Trophoblast cell (in vitro differentiated cells and primary cell): Measurements from ENCODE around the gene EXOC8.

Source experiments
- DNase-seq, 2 donors: peaks; one replicate each; pipeline ENCODE4 v3.0.0-alpha.2; 2016
- H2AFZ ChIP-seq: 2 replicates; pipeline ENCODE4 v1.6.1; 2013; ENCODE audit warnings: low read length, moderate library complexity, mild to moderate bottlenecking; ENCODE audit not compliant: insufficient read depth, poor library complexity
- H2AK5ac ChIP-seq: 2 replicates; pipeline ENCODE4 v1.6.1; 2013; ENCODE audit warnings: mild to moderate bottlenecking, low read length
- H2BK120ac ChIP-seq: 2 replicates; pipeline ENCODE4 v1.6.1; 2013; ENCODE audit warnings: low read length, mild to moderate bottlenecking, moderate library complexity; ENCODE audit not compliant: insufficient read depth, poor library complexity
- H2BK12ac ChIP-seq: 2 replicates; pipeline ENCODE4 v1.6.1; 2013; ENCODE audit warnings: mild to moderate bottlenecking, low read length, moderate library complexity
- H2BK5ac ChIP-seq: 2 replicates; pipeline ENCODE4 v1.6.1; 2013; ENCODE audit warnings: low read length, low read depth, moderate library complexity, mild to moderate bottlenecking; ENCODE audit not compliant: poor library complexity
- H3K14ac ChIP-seq: 2 replicates; pipeline ENCODE4 v1.6.1; 2013; ENCODE audit warnings: mild to moderate bottlenecking, low read length
- H3K18ac ChIP-seq: 2 replicates; pipeline ENCODE4 v1.6.1; 2013; ENCODE audit warnings: mild to moderate bottlenecking, low read length
- H3K23ac ChIP-seq: 2 replicates; pipeline ENCODE4 v1.6.1; 2013; ENCODE audit warnings: low read length
- H3K27ac ChIP-seq: 2 replicates; pipeline ENCODE4 v1.5.1; 2013; ENCODE audit warnings: low read depth, mild to moderate bottlenecking, inconsistent platforms, low read length, moderate library complexity
- H3K27me3 ChIP-seq: 2 replicates; pipeline ENCODE4 v1.6.1; 2013; ENCODE audit warnings: inconsistent platforms, mild to moderate bottlenecking, low read length, moderate library complexity; ENCODE audit not compliant: insufficient read depth
- H3K36me3 ChIP-seq, 2 experiments: 1 replicate in 1 of 2; 2 replicates in 1 of 2; pipeline ENCODE4 v1.6.1; 2013; ENCODE audit warnings: low read length in 2 of 2, mild to moderate bottlenecking in 2 of 2, moderate library complexity in 1 of 2; ENCODE audit not compliant: insufficient read depth in 2 of 2, control insufficient read depth in 1 of 2
- H3K4ac ChIP-seq: 2 replicates; pipeline ENCODE4 v1.6.1; 2013; ENCODE audit warnings: low read depth, mild to moderate bottlenecking, low read length, moderate library complexity
- H3K4me1 ChIP-seq, 2 experiments: 1 replicate in 1 of 2; 2 replicates in 1 of 2; pipeline ENCODE4 v1.6.1; 2013; ENCODE audit warnings: low read length in 2 of 2, mild to moderate bottlenecking in 2 of 2, moderate library complexity in 1 of 2; ENCODE audit not compliant: insufficient read depth in 2 of 2, control insufficient read depth in 1 of 2
- H3K4me2 ChIP-seq: 2 replicates; pipeline ENCODE4 v1.6.1; 2013; ENCODE audit warnings: inconsistent platforms, mild to moderate bottlenecking, low read length, moderate library complexity
- H3K4me3 ChIP-seq: 2 replicates; pipeline ENCODE4 v1.5.1; 2013; ENCODE audit warnings: mild to moderate bottlenecking, low read depth, low read length, inconsistent platforms
- H3K79me1 ChIP-seq: one replicate; pipeline ENCODE4 v1.6.1; 2013; ENCODE audit warnings: low read length
- H3K79me2 ChIP-seq: 2 replicates; pipeline ENCODE4 v1.6.1; 2013; ENCODE audit warnings: low read length, mild to moderate bottlenecking; ENCODE audit not compliant: control insufficient read depth, insufficient read depth, poor library complexity
- H3K9ac ChIP-seq: 2 replicates; pipeline ENCODE4 v1.6.1; 2013; ENCODE audit warnings: mild to moderate bottlenecking, low read length
- H3K9me3 ChIP-seq: 2 replicates; pipeline ENCODE4 v1.6.1; 2013; ENCODE audit warnings: low read depth, mild to moderate bottlenecking, control low read depth, inconsistent platforms, low read length; ENCODE audit not compliant: insufficient read depth
- H4K12ac ChIP-seq: 2 replicates; pipeline ENCODE4 v1.6.1; 2013; ENCODE audit warnings: low read depth, mild to moderate bottlenecking, low read length, moderate library complexity
- H4K8ac ChIP-seq: 2 replicates; pipeline ENCODE4 v1.6.1; 2013; ENCODE audit warnings: low read depth, mild to moderate bottlenecking, low read length, moderate library complexity
- H4K91ac ChIP-seq: one replicate; pipeline ENCODE4 v1.6.1; 2013; ENCODE audit warnings: low read depth, mild to moderate bottlenecking, low read length, moderate library complexity
- WGBS: extraction: QIAGEN DNeasy Blood & Tissue Kit; methylation state at CpG from one replicate; pipeline ENCODE4 v1.1.7; 2013; ENCODE audit warnings: missing lambda C conversion rate; ENCODE audit not compliant: insufficient read length, insufficient coverage; ENCODE audit errors: extremely low coverage; 5-methylcytosine and 5-hydroxymethylcytosine counted together

The EXOC8 gene

GRCh38 chr1:231376101-231376500 lies 38.4 kb upstream of the EXOC8 start:
- no peak overlapping the region for H3K4ac ChIP-seq
- no peak overlapping the region for H2BK5ac ChIP-seq
- H2AK5ac ChIP-seq, result no peak overlapping the region
- no peak overlapping the region for H4K91ac ChIP-seq
- no peaks in the 10 kb centered on the region for H3K27me3 ChIP-seq
- no peak overlapping the region for H3K4me2 ChIP-seq
- H3K79me2 ChIP-seq, result no peaks in the 10 kb centered on the region
- H3K23ac ChIP-seq, result no peak overlapping the region
- WGBS, result no CpG with 5 or more reads among the region's 4 CpGs
- no peaks in the 10 kb centered on the region for H3K9me3 ChIP-seq
- no peak overlapping the region for H3K4me3 ChIP-seq
- H4K8ac ChIP-seq, result no peak overlapping the region
- no peak overlapping the region for H2BK120ac ChIP-seq
- H3K36me3 ChIP-seq, result no peaks in the 10 kb centered on the region
- no peak overlapping the region for H3K27ac ChIP-seq
- DNase-seq, result peak; percentile 50 to 67
- no peak overlapping the region for H3K9ac ChIP-seq
- no peak overlapping the region for H3K14ac ChIP-seq
- H2AFZ ChIP-seq, result no peak overlapping the region
- H2BK12ac ChIP-seq, result no peak overlapping the region
- H3K79me1 ChIP-seq, result no peaks in the 10 kb centered on the region
- no peak overlapping the region for H3K18ac ChIP-seq
- no peaks in the 10 kb centered on the region for H3K4me1 ChIP-seq
- no peak overlapping the region for H4K12ac ChIP-seq

- Histone ChIP-seq H4K8ac (no peak overlapping the region), H3K4ac (no peak overlapping the region), H3K18ac (no peak overlapping the region), H3K27ac (no peak overlapping the region), H3K4me2 (no peak overlapping the region), H3K79me2 (no peaks in the 10 kb centered on the region), H2AK5ac (no peak overlapping the region), H3K9ac (no peak overlapping the region), H2AFZ (no peak overlapping the region), H4K12ac (no peak overlapping the region), H3K4me1 (no peaks in the 10 kb centered on the region), H3K9me3 (no peaks in the 10 kb centered on the region), H3K36me3 (no peaks in the 10 kb centered on the region), H3K27me3 (no peaks in the 10 kb centered on the region), H3K4me3 (no peak overlapping the region), H2BK12ac (no peak overlapping the region), H4K91ac (no peak overlapping the region), H3K14ac (no peak overlapping the region), H2BK5ac (no peak overlapping the region), H3K79me1 (no peaks in the 10 kb centered on the region), H3K23ac (no peak overlapping the region), H2BK120ac (no peak overlapping the region)
- DNase-seq, result no peak
- no CpG with 5 or more reads among the region's 4 CpGs for WGBS
Observed at GRCh38 chr1:231374394-231374793, 36.7 kb upstream of the EXOC8 start.

GRCh38 chr1:231372501-231372900 lies 34.8 kb upstream of the EXOC8 start:
- Histone ChIP-seq H3K4me3 (no peak overlapping the region), H3K9me3 (no peaks in the 10 kb centered on the region), H3K14ac (no peak overlapping the region), H2BK12ac (no peak overlapping the region), H3K23ac (no peak overlapping the region), H3K18ac (no peak overlapping the region), H4K8ac (no peak overlapping the region), H3K79me2 (no peaks in the 10 kb centered on the region), H3K4me2 (no peak overlapping the region), H3K27me3 (no peaks in the 10 kb centered on the region), H3K79me1 (no peaks in the 10 kb centered on the region), H3K9ac (no peak overlapping the region), H4K91ac (no peak overlapping the region), H2BK5ac (no peak overlapping the region), H3K4ac (no peak overlapping the region), H4K12ac (no peak overlapping the region), H3K27ac (no peak overlapping the region), H2AFZ (no peak overlapping the region), H2BK120ac (no peak overlapping the region), H3K4me1 (no peaks in the 10 kb centered on the region), H3K36me3 (no peaks in the 10 kb centered on the region), H2AK5ac (no peak overlapping the region)
- DNase-seq, result no peak

DNA sequence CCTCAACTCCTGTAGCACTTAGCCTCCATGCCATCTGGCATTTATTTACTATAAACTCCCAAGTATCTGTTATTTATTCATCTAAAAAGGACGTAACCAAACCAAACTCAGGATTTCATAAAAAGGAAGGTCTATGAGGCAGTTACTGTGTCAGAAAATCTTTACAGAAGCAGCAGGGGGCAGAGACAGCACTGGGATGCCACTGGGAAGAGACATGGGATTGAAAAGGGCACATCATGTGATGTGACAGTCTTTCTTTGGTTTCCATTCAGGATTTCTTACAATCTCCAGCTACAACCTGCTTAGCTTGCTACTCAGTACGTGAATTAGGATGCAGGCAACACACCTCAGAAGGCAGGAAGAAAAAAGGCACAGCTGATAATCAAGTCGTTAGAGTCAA lies 31.6 kb upstream of the EXOC8 start:
- no peaks in the 10 kb centered on the region for H3K4me1 ChIP-seq
- H4K12ac ChIP-seq, result no peak overlapping the region
- H3K4ac ChIP-seq, result no peak overlapping the region
- H3K79me2 ChIP-seq, result no peaks in the 10 kb centered on the region
- no peaks in the 10 kb centered on the region for H3K79me1 ChIP-seq
- WGBS, result no CpG with 5 or more reads among the region's 3 CpGs
- H3K23ac ChIP-seq, result no peak overlapping the region
- H3K18ac ChIP-seq, result no peak overlapping the region
- H2BK120ac ChIP-seq, result no peak overlapping the region
- H2BK12ac ChIP-seq, result no peak overlapping the region
- H3K4me2 ChIP-seq, result no peak overlapping the region
- no peak overlapping the region for H2AK5ac ChIP-seq
- no peak overlapping the region for H3K27ac ChIP-seq
- no peak overlapping the region for H2BK5ac ChIP-seq
- no peaks in the 10 kb centered on the region for H3K27me3 ChIP-seq
- no peak overlapping the region for H3K4me3 ChIP-seq
- H2AFZ ChIP-seq, result no peak overlapping the region
- no peak for DNase-seq
- no peak overlapping the region for H4K91ac ChIP-seq
- H3K14ac ChIP-seq, result no peak overlapping the region
- H3K9me3 ChIP-seq, result no peaks in the 10 kb centered on the region
- peaks cover 1% of the 10 kb centered on the region in 2 experiments for H3K36me3 ChIP-seq
- H4K8ac ChIP-seq, result no peak overlapping the region
- no peak overlapping the region for H3K9ac ChIP-seq
